HepG2 (cell line): ENCODE measurements around the gene CEP44.

Source experiments
- ARID3A ChIP-seq: IDR thresholded peaks from 2 replicates; pipeline ENCODE4 v1.6.1; 2012; ENCODE audit warnings: low read depth, low read length, improper control_type of control experiment
- ATF7 ChIP-seq, 2 experiments: fragments of 450-650 bp in 1 of 2; sonication (generic) in 1 of 2; formaldehyde crosslinking in 1 of 2; IDR thresholded peaks; 2 replicates each; pipeline versions ENCODE4 v1.4.0 to v1.6.1; 2016 to 2020; ENCODE audit warnings: antibody characterized with exemption in 1 of 2, mild to moderate bottlenecking in 1 of 2, missing genetic modification reagents in 1 of 2
- CTCF ChIP-seq: sonication (generic); formaldehyde crosslinking; IDR thresholded peaks from 2 replicates; pipeline ENCODE4 v1.5.0; 2020; ENCODE audit warnings: mild to moderate bottlenecking, missing genetic modification reagents, moderate library complexity
- EP300 ChIP-seq, 3 experiments: sonication (generic) in 1 of 3; formaldehyde crosslinking in 1 of 3; IDR thresholded peaks; 2 replicates each; pipeline versions ENCODE4 v1.5.1 to v1.6.1; 2011 to 2020; ENCODE audit warnings: low read depth in 2 of 3, low read length in 2 of 3, borderline replicate concordance in 1 of 3, improper control_type of control experiment in 1 of 3, mild to moderate bottlenecking in 1 of 3, missing genetic modification reagents in 1 of 3, moderate library complexity in 1 of 3
- GTF2F1 ChIP-seq: fragments of 150-350 bp; IDR thresholded peaks from 2 replicates; pipeline ENCODE4 v1.6.1; 2014; ENCODE audit warnings: low read length
- HOXA7 ChIP-seq: sonication (generic); formaldehyde crosslinking; IDR thresholded peaks from 2 replicates; pipeline ENCODE4 v1.8.1; 2022; ENCODE audit warnings: mild to moderate bottlenecking, missing genetic modification reagents, moderate library complexity
- NFIC ChIP-seq: IDR thresholded peaks from 2 replicates; pipeline ENCODE4 v1.6.1; 2012; ENCODE audit warnings: mild to moderate bottlenecking, low read length, inconsistent platforms
- SETDB1 ChIP-seq: sonication (generic); formaldehyde crosslinking; IDR thresholded peaks from 2 replicates; pipeline ENCODE4 v1.5.1; 2020; ENCODE audit warnings: missing genetic modification reagents, mild to moderate bottlenecking, borderline replicate concordance
- USF2 ChIP-seq, 2 experiments: sonication (generic) in 1 of 2; formaldehyde crosslinking in 1 of 2; IDR thresholded peaks; 2 replicates each; pipeline versions ENCODE4 v1.5.1 to v1.6.1; 2011 to 2020; ENCODE audit warnings: borderline replicate concordance in 1 of 2, low read depth in 1 of 2, low read length in 1 of 2, mild to moderate bottlenecking in 1 of 2, missing genetic modification reagents in 1 of 2, moderate library complexity in 1 of 2
- ZBTB38 ChIP-seq: sonication (generic); formaldehyde crosslinking; IDR thresholded peaks from 2 replicates; pipeline ENCODE4 v1.5.1; 2020; ENCODE audit warnings: mild to moderate bottlenecking, missing genetic modification reagents
- ZNF740 ChIP-seq: sonication (generic); formaldehyde crosslinking; IDR thresholded peaks from 2 replicates; pipeline ENCODE4 v1.4.0; 2020; ENCODE audit warnings: missing genetic modification reagents
- ZNF775 ChIP-seq: sonication (generic); formaldehyde crosslinking; IDR thresholded peaks from 2 replicates; pipeline ENCODE4 v1.4.0; 2020; ENCODE audit warnings: missing genetic modification reagents, mild to moderate bottlenecking, moderate library complexity, borderline replicate concordance

GRCh38 chr4:174284487-174284886 lies 776 bp downstream of the CEP44 start:
- TF ChIP-seq ZNF775 (CRISPR knock-in tag) (no peak), HOXA7 (no peak), ZBTB38 (no peak), ZNF740 (CRISPR knock-in tag) (no peak), SETDB1 (CRISPR knock-in tag) (no peak), USF2 (IDR thresholded peaks at IDR 0.05; ENCODE audit: low read depth, low read length) (no peak), USF2 (CRISPR knock-in tag; IDR thresholded peaks at IDR 0.05; ENCODE audit: borderline replicate concordance) (no peak), ARID3A (no peak), NFIC (no peak), ATF7 (IDR thresholded peaks at IDR 0.05) (no peak), ATF7 (CRISPR knock-in tag; IDR thresholded peaks at IDR 0.05) (no peak), CTCF (CRISPR knock-in tag) (no peak), EP300 (IDR thresholded peaks at IDR 0.05; ENCODE audit: low read depth in 2 of 2, low read length in 2 of 2) (no peak), EP300 (CRISPR knock-in tag; IDR thresholded peaks at IDR 0.05; ENCODE audit: borderline replicate concordance) (no peak), GTF2F1 (no peak)
